GM18520 (cell line): Measurements from ENCODE around the gene ZCCHC13.
A peak's percentile ranks its signal among the peaks of the same experiment; 100 is the strongest.
"Not testable (repeated sequence)": the region's sequence is repeated elsewhere in the genome, so short reads cannot be mapped to it uniquely, and the experiment has no call there.

Experiments used
- ATAC-seq: cut with Tn5 transposase; IDR thresholded peaks from one replicate; pipeline ENCODE4 v1.9.1; 2021; ENCODE audit not compliant: unreplicated experiment

ZCCHC13 gene

DNA sequence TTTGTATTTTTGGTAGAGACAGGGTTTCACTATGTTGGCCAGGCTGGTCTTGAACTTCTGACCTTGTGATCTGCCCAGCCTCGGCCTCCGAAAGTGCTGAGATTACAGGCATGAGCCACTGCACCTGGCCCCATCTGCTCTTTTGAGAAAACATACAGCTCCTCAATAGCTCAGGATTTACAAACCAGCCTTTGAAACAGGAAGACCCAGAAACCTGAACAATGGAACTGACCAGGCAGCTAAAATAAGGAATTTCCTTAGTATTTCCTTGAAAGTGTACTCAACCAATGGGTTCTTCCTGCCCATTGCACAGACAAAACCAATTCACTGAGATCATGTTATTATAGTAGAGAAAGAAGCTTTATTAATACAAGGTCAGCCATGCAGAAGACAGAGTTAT lies 15.3 kb downstream of the ZCCHC13 start:
- ATAC-seq, result not testable (repeated sequence)

DNA sequence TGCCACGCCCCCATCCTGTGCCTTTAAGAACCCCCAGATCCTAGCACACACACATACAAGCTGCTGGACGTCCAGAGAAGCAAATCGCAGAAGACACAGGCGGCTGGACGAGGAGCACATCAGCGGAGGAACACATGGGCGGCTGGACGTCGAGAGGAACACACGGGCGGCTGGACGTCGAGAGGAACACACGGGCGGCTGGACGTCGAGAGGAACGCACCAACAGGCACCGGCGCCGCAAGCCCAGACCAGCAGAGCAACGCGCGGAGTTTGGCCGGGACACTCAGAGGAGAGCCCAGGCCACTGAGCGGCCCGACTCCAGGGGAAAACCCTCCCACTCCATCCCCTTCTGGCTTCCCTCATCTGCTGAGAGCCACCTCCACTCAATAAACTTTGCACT lies 17.2 kb downstream of the ZCCHC13 start:
- no peak for ATAC-seq

DNA sequence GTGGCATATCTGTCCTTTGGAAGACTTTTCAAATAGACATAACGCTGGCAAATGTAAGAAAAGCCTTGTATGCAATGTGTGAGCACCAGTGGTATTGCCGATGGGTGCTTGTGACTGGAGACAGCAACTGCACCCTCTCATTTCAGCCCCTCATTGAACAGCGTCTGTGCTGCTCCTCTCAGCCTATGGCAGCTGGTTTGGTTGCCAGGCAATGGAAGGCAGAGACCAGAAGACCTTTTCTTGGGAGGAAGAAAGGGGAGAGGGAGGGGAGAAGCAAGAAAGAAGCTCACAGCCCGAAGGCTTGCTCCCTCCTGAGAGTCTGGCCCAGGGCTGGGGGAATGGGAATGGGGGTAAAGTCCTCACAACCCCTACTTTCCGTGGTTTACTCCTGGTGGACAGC lies 20.2 kb downstream of the ZCCHC13 start:
- ATAC-seq, result no peak

DNA sequence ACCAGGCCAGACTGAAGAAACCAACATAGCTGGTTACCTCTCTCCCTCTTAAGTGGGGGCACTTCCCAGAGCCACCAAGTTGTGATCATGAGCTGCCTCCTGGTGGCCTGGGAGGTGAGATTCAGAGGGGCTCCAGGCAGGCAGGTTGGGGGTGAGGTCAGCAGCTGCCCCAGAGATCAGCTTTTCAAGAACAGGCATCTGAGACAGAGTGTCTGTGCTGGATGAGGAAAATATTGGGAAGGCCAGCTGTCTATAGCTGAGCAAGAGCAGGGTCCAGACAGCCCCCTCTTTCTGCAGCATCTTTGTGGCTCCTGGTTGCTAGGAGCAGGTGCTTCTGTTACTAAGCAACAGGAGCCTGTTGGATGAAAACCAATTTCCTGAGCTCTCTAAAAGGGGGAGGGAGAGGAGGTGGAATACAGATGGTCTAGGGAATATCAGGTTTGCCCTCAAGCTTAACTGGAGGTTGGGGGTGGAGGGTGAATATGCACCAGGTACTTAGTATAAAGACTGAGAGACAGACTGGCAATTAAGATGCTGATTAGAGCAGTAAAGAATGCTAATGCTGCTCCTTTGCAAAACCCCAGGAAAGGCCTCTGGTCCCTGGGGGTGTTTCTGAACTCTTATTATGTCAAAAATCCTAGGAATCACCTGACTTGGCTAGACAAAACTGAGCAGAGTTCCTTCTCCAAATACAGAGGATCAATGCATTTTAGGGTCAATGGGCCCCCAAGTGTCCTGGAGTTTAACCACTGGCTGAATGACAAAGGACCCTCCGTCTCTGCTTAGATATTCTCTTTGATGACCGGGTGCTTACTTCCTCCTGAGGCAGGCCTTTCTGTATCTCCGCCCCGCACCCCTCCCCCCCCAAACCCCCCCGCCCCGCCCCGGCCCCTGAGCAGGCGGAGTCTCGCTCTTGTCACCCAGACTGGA lies 21.4 kb downstream of the ZCCHC13 start:
- ATAC-seq, result no peak

DNA sequence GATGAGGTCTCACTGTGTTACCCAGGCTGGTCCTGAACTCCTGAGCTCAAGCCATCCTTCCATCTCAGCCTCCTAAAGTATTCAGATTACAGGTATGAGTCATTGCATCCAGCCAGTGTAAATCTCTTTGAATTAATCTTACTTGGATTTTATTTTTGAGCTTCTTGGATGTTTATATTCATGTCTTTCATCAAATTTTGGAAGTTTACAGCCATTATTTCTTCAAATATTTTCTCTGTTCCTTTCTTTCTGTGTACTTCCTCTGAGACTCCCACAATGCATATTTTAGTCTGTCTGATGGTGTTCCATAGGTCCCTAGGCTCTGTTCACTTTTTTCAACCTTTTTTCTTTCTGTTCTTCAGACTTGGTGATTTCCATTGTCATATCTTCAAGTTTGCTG lies 34.9 kb downstream of the ZCCHC13 start:
- no peak for ATAC-seq

DNA sequence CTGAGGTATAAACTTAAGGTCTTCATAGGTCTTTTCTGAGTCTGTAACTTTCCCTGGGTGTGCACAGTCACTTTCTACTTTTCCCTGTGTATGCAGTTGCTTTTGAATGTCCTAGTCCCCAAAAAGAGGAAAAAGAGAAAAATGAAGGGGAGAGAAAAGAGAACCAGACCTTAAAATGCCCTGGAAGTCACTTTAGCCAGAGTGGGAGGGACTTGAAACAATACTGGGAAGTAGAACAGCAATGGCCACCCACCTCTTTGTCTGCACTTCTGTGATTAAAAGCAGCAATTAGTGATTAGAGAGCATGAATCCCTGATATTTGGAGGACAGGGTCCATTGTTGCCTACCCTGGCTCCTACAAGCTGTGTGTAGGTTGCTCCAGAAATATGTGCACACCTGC lies 36.1 kb downstream of the ZCCHC13 start:
- no peak for ATAC-seq

DNA sequence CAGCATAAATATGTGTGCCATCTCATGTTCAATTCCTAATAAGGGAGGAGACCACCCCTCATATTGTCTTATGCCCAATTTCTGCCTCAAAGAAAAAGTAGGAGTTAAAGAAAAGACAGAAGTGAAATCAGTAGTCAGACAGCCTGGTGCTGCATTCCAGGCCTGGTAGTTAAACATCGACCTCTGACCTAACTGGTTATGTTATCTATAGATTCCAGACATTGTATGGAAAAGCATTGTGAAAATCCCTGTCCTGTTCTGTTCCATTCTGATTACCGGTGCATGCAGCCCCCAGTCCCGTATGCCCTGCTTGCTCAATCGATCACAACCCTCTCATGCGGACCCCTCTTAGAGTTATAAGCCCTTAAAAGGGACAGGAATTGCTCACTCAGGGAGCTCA lies 38.2 kb downstream of the ZCCHC13 start:
- ATAC-seq, result not testable (repeated sequence)

DNA sequence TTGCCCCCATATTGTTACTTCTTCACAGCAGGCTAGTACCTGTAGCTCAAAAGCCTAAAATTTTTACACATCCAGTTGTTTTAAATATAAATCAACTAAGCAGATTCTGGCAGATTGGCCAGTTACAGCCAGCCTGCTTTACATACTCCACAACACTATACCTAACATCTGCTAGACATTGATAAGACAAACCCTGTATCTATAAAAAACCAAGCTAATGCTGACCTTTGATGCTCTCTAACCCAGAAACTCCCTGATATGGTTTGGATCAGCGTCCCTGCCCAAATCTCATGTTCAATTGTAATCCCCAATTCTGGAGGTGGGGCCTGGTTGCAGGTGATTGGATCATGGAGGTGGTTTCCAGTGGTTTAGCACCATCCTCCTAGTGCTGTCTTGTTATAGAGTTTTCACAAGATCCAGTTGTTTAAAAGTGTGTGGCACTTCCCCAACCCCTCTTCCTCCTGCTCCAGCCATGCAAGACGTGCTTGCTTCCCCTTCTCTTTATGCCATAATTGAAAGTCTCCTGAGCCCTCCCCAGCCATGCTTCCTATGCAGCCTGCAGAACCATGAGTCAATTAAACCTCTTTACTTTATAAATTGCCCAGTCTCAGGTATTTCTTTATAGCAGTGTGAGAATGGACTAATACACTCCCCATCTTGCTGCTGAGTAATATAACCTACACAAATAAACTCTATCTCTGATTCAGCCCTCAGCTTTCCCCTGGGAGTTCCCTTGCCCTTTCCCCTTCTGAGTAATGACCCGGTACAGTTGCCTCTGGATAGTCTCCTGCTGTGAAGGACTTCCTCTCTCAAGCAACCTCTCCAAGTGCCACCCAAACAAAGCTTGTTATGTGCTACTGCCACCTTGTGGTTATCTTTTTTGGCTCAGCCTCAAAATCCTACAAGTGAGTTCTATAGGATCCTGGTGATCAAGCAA lies 39.6 kb downstream of the ZCCHC13 start:
- peak; percentile 80 for ATAC-seq

DNA sequence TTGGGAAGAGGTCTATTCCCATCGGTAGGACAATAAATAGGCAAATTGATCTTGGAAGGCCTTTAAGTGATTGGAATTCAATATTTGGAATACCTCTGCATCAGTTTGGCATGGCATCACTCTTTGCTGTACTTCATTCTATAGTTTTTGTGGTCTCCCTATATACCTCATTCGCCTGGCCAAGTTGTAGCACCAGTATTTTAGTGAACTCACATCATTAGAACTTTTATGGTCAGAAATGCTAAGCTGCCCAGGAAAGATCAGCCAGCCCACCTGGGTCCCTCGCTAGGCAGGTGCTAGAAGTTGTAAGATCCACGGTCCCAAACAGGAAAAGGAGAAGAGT lies 40.3 kb downstream of the ZCCHC13 start:
- ATAC-seq, result no peak

DNA sequence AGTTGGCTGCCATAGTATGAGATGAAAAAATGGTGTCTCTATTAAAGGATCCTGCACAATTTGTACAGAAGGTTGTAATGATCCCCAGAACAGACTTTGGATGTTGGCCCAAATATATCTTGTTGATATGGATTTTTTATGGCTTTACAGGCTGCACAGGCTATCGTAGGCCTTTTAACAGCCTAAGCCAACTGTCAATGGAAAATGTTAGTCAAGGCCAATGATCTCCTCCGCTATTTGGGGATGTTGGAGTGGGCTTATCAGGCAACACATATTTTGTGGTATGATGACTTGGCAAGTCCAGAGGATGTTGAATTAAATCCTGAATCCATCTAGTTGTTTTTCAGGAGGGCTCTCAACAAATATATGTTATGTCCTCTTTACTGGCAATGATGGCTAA lies 42.1 kb downstream of the ZCCHC13 start:
- no peak for ATAC-seq

DNA sequence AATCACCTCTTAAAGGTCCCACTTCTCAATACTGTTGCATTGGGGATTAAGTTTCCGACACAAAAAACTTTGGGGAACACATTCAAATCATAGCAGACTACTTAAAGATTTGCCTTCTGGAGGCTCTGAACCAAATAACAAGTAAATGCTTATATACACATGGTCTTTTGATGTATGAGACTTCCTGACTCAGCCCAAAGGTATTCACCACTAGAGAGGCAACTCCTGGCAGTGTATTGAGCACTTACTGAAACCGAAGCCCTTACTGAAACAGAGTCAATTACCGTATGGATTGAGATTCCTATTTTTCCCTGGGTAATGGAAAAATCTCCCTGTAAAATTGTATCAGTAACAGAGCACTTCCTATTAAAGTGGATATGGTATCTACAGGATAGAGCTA lies 45.4 kb downstream of the ZCCHC13 start:
- no peak for ATAC-seq

DNA sequence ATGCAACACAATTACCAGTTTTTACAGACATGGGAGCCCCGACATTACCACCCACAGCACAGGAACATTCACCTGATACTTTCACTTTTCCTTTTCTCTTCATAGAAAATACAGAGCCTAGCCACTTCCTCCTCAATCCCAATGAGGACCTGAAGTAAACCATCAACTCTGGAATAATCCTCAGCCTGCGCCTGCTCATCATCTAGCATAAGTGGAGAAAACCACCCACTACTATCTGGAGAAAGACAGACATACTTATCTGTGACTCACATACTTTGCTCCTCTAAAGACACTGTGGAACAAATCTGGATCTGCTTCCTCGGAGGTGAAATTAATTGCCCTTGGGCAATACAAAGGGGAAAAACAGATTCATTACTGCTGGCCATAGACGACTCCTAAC lies 47.8 kb downstream of the ZCCHC13 start:
- no peak for ATAC-seq

DNA sequence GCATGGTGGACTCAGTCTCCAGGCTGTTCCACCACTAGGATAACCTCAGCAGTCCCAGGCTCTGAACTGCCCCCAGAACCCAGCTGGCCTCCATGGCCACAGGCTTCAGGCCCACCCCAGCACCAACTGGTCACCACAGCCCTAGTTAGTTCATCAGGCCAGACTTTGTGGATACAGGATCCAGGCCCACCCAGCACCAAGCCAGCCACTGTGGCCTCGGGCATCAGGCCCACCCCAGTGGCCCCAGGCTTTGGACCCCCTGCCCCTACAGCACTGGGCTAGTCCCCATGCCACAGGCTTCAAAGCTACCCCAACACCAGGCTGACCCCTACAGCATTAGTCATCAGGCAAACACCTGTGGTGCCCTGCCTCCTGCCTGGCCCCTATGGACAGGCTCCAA lies 50.0 kb downstream of the ZCCHC13 start:
- no peak for ATAC-seq
